HL-60 (cell line): ENCODE measurements around the gene C12orf75.

Experiments used
- GABPA ChIP-seq: IDR thresholded peaks from 2 replicates; pipeline ENCODE4 v1.6.1; 2012; ENCODE audit warnings: low read depth
- POLR2AphosphoS5 ChIP-seq: IDR thresholded peaks from 2 replicates; pipeline ENCODE4 v1.6.1; 2012; ENCODE audit warnings: low read depth
- SPI1 ChIP-seq: IDR thresholded peaks from 2 replicates; pipeline ENCODE4 v1.6.1; 2012; ENCODE audit warnings: low read depth, mild to moderate bottlenecking, borderline replicate concordance
- TF ChIP-seq, protein P1 (sequence below): IDR thresholded peaks from 2 replicates; pipeline ENCODE4 v1.6.1; 2012; ENCODE audit warnings: low read depth; ENCODE audit not compliant: insufficient replicate concordance
- TF ChIP-seq, protein P2 (sequence below): IDR thresholded peaks from one replicate; pipeline ENCODE4 v1.5.1; 2011; ENCODE audit warnings: low read length, control low read depth, inconsistent platforms; ENCODE audit not compliant: insufficient read depth

DNA sequence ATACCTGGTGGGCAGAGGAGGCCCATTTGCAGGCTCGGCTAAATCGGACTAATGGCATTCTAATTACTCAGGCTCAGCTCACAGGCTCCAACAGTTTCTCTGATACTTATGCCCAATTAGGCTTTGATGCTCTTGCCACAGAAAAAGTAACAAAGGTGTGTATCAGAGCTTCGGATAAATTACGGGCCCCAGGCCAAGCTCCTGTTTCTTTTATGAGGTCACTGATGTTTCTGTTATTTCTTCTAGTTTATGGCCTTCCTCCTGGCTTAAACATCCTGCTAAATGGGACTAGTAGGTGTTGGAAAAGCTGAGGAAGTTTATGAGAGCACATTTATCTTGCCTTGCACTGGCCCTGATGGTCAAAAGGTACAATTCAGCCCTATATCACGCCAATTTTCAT, 28.8 kb upstream of the C12orf75 start:
- TF ChIP-seq, protein P1, sequence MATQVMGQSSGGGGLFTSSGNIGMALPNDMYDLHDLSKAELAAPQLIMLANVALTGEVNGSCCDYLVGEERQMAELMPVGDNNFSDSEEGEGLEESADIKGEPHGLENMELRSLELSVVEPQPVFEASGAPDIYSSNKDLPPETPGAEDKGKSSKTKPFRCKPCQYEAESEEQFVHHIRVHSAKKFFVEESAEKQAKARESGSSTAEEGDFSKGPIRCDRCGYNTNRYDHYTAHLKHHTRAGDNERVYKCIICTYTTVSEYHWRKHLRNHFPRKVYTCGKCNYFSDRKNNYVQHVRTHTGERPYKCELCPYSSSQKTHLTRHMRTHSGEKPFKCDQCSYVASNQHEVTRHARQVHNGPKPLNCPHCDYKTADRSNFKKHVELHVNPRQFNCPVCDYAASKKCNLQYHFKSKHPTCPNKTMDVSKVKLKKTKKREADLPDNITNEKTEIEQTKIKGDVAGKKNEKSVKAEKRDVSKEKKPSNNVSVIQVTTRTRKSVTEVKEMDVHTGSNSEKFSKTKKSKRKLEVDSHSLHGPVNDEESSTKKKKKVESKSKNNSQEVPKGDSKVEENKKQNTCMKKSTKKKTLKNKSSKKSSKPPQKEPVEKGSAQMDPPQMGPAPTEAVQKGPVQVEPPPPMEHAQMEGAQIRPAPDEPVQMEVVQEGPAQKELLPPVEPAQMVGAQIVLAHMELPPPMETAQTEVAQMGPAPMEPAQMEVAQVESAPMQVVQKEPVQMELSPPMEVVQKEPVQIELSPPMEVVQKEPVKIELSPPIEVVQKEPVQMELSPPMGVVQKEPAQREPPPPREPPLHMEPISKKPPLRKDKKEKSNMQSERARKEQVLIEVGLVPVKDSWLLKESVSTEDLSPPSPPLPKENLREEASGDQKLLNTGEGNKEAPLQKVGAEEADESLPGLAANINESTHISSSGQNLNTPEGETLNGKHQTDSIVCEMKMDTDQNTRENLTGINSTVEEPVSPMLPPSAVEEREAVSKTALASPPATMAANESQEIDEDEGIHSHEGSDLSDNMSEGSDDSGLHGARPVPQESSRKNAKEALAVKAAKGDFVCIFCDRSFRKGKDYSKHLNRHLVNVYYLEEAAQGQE, result no peak
- TF ChIP-seq, protein P2, sequence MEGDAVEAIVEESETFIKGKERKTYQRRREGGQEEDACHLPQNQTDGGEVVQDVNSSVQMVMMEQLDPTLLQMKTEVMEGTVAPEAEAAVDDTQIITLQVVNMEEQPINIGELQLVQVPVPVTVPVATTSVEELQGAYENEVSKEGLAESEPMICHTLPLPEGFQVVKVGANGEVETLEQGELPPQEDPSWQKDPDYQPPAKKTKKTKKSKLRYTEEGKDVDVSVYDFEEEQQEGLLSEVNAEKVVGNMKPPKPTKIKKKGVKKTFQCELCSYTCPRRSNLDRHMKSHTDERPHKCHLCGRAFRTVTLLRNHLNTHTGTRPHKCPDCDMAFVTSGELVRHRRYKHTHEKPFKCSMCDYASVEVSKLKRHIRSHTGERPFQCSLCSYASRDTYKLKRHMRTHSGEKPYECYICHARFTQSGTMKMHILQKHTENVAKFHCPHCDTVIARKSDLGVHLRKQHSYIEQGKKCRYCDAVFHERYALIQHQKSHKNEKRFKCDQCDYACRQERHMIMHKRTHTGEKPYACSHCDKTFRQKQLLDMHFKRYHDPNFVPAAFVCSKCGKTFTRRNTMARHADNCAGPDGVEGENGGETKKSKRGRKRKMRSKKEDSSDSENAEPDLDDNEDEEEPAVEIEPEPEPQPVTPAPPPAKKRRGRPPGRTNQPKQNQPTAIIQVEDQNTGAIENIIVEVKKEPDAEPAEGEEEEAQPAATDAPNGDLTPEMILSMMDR, result no peak
- no peak for TF ChIP-seq POLR2AphosphoS5
- TF ChIP-seq GABPA, result no peak
- no peak for TF ChIP-seq SPI1
